ENCODE results near the gene COPZ1.

Gene COPZ1

DNA sequence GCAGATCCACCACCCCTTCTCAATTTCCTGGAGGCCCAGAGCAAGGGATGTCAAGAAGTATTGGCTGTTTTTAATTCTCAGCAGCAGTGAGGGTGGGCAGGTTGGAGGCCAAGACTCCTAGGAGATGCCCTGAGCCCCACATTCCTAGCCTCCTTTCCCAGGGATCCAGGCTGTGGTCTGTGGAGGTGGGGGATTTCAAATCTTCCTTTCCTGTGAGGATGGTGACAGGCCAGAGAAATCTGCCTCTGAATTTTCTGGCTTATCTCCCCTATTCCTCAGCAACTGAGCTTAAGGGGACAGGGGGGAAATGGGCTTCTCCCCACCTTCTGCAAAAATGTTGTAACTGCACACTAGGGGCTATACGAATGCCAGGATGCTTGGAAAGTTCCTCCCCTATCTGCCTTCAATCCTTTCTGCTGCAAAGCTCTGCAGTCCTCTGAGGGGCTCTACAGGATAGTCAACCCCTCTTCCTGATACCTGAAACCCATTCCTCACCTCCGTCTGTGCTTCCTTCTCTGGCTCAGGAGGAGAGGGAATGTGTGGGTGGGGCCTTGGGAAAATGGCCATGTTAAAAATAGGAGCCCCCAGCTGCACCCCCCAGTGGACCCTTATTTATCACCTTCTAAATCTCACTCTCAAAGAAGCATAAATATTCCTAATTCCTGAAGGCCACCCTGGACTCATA is 32.7 kb downstream of the COPZ1 start:
- in situ Hi-C loops (cut with MboI; ENCODE audit: low sequenced_read_pairs): no loop called here

DNA sequence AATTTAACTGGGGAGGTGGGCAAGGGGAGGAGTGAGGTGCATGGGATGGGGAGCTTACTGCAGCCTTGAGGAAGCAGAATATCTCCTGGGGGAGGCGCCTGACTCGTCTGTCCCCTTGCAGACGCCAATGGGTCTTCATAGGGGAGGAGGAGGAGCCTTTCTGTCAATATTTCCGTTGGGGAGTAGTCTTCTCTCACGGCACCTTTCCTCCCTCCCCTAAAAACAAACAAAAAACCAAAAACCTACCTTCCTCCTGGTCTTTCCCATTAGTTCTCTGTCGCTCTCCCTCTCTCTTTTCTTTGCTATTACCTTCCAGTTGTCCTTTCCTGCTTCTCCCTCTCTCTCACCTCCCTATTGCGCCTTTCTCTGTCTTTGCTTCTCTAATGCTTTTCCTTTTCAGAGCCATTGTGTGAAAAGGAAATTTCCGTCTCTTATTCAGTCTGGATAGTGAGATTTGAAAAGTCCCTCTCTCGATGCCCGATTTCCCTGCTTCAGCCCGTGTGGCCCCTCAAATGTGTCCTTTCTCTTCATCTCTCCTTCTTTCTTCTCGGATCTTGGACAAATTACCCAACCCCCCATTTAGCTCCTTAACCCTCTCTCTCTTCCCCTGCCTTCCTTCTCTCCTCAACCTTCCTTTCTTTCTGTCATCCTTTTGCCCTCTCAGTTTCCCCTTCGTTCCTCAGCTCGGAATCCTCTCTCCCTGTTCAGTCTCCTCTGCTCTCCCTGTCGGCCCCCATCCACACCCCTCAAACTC is 33.4 kb downstream of the COPZ1 start:
- in situ Hi-C loops (cut with MboI; ENCODE audit: low sequenced_read_pairs): no loop called here

DNA sequence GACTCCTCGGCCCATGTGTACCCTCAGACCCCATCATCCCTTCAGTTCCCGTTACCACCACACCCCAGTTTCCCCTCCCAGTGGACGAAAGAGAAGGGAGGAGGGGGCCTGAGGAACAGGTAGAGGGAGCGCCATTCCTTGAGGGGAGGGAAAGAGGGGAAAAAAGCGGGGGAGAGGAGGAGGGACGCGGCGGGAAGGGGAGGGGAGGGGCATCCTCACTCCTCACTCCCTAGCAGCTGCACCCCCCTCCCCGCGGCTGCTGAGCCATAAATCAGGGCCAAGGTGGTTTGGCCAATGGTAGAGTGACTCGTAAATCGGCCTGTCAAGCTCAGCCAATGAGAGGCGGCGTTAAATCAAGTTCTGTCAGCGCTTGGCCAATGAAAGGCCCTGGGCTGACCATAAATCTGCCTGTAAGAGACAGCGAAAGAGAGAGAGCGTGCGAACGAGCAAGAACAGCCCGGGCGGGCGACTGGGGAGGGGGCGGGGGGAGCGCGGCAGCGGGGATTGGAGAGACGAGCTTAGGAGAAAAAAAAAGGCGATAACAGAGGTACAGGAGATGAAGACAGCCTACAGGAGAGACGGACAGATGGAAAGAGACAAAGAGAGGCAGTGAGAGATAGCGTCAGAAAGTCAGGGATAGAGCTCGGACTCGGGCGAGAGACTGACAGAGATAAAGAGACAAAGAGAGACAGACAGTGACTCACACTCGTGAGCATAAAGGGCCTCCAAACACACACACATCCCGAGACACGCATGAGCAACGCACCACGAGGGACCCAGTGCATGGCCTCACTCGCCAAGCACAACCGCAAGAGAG is 34.2 kb downstream of the COPZ1 start:
- in situ Hi-C loops (cut with MboI; ENCODE audit: low sequenced_read_pairs): no loop called here

DNA sequence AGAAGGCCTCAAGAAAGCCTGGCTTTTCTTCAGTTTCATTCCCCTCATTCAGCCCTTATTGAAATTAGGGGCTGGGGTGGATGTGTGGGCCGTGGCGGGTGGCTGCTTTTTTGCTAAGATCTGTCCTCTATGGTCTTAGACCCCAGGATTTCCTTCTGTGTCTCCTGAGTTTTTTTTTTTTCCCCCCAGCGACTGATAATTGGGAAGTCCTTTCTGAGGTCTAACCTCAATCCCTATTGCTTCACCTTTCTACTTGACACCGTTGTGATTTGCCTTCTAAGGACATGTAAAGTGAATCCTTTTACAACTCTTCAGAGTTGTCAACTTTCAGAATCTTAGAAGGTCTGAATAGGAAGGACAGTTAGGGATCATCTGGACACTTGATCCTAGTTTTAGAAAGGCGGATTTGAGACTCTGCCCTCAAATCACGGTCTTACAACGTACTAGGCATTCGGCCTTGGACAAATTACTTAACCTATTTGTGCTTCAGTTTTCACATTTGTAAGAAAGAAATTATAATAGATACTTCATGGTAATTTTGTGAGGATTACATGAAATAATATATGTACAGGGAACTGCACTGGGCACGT is 34.9 kb downstream of the COPZ1 start:
- in situ Hi-C loops (cut with MboI; ENCODE audit: low sequenced_read_pairs): no loop called here

DNA sequence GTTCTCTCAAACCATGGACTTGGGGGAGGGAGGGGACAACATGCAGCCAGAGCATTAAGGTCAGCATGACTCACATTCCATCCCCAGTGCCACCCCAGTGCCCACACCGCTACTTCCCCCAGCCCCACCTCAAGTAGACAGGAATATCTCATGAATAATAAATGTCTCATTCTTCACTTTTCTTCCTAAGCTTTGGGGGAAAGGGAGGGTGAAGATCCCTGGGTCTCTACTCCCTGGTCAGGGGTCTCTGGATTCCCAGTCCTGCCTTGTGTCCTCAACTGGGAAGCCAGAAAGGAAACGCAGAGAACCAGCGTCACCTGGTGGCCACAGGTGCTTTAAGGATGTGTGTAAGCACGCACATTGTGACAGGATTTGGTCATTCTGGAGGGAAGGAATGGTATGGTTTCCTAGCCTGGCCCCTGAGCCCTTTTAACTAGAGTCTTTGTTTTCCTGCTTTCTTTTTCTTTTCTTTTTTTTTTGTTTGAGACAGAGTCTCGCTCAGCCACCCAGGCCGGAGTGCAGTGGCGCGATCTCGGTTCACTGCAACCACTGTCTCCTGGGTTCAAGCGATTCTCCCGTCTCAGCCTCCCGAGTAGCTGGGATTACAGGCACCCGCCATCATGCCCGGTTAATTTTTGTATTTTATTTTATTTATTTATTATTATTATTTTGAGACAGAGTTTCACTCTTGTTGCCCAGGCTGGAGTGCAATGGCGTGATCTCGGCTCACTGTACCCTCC is 36.0 kb downstream of the COPZ1 start:
- in situ Hi-C loops (cut with MboI; ENCODE audit: low sequenced_read_pairs): no loop called here

DNA sequence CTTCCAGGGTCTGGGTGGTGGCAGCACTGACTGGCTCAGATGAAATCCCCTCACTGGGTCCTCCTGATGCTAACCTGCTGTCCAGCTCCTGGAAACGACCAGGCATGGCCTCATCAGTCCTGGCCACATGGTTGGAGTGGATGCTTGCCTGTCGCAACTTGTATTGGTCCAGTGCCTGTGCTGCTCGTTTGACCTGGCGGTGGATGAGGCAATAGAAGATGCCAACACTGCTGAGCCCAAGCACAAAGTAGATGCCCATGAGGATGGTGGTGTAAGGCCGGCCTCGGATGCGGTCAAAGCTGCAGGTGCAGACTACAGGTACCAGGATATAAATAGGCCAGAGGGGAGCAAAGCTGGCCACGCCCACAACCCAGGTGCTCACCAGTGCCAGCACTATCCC is 38.1 kb downstream of the COPZ1 start:
- in situ Hi-C loops (cut with MboI; ENCODE audit: low sequenced_read_pairs): no loop called here

DNA sequence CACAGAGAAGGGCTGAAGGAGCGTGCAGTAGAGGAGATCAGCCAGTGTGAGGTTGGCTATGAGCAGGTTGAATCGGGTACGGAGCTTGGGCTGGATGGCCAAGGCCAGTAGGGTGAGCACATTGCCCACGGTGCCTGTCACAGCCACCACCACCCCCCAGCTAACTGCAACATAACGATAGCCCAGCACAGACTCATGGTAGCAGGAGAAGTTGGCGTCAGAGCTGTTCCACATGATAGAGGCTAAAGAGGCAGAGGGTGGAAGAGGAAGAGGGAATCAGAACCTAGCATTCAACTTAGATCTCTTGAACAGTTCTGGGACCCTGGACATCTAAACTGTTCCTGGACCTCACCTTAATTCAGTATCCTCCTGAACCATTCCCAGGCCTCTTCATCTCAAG is 38.7 kb downstream of the COPZ1 start:
- in situ Hi-C loops (cut with MboI; ENCODE audit: low sequenced_read_pairs): no loop called here

DNA sequence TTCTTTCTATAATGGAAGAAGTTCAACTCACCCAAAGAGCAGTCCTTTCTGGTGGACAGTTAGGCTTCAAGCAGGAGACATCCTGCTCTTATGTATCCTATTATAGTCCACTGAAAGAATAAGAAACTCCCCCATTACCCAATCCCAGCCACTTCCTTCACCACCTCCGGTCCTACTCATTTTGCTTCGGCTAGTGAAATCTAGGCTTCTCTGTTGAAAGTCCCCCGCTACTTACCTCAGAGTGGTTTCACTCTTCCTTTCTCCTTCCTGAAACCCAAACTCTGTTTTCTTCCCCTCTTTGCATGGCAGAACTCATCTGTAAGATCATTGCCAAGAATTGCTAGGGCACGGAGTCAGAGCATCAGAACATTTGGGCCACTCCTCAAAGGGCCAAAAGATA is 39.5 kb downstream of the COPZ1 start, which contains the start of gene GPR84:
GPR84 (minus strand) TSS at position 74 of the 400 bp plus-strand sequence. CDS start 635 bp downstream, outside the sequence.
- in situ Hi-C loops (cut with MboI; ENCODE audit: low sequenced_read_pairs): no loop called here

DNA sequence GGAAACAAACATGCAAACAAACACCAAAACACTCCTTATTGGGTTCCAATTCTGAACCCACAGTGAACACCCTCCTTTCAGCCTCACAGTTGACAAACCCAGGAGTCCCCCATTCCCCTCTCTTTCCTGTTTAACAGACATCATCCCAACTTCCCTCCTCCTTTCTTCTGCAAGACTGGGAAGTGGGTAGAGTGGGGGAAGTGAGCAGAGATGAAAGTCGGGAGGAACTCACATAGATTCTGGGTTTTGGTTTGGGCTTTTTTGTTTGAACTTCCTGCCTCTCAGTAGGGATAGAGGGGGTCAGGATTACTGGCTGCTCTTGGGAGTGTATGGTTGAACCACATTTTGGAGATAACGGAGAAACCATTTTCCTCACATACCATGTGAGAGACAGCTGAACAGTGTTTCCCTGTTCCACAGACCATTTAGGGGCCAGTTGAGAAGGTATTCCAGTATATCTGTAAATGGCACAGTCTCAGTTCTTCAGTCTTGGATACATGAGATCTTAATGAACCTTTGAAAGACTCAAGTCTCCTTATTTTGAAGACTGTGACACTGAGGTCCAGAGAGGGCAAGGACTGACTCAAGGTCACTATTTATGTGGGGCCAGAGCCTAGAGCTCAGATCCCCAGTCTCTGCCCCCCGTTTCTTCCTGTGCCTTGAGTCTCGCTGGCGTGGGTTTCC is 43.2 kb downstream of the COPZ1 start:
- in situ Hi-C loops (cut with MboI; ENCODE audit: low sequenced_read_pairs): no loop called here

DNA sequence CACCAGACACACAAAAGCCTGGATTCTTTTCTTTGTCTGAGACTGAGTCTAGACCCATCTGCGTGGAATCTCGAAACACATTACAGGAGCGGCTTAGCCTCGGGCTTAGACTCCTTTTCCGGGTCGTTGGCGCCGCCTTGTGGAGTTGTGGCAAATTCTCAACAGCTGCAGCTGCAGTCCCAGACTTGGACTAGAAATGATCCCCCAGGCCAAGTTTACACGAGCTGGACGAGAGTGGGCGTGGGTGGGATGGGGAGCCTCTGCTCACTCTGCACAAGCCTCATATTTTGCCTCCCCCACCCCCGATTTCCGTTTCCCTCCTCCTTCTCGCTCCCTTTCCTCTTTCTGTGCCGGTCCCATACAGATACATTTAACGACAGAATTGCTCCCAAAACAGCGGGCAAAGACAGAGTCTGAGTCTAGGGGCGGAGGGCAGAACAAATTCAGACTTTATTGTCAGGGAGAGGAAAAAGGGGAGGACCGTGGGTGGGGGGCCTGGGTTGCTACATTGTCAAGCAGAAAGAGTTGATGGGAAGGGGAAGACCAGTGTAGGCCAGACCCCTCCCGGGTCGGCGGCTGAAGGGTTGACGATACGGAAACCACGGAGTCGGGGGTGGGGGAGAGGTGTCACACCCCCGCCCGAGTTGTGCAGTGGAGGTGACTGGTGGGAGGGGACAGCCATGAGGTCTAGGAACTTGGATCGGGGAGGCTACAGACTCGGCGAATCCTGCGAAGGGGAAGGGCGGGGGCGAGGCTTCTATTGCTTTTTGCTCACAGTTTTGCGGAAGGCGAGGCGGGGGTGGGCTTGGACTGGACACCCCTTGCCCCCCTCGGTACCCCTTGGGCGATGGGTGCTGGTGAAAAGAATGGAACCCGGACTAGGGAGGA is 44.0 kb downstream of the COPZ1 start:
- in situ Hi-C loops (cut with MboI; ENCODE audit: low sequenced_read_pairs): no loop called here

DNA sequence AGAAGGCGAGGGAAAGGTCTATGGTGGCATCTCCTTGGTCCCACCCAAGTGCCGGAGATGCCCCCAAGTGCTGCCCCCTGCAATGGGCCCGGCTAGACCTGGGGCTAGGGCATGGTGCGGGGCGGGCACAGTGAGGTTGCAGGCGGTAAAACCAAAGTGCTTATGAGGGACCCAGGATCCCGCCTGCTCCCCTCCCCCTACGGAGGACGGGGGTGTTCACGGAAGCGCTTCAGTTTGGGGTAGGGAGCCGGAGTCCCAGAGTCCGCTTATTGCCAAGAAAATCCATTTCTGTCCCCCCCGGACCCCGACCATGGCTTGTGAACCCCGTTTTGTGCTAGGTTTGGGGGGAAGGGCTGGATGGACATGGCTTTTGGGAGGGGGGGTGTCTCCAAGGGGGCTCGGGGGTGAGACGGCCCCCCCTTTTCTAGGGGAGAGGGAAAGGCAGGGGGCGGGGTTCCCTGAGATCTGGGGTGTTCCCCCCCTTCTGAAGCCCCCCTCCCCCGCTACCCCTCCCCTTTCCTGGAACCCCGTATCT is 44.7 kb downstream of the COPZ1 start:
- in situ Hi-C loops (cut with MboI; ENCODE audit: low sequenced_read_pairs): loop anchor here (10.0 kb wide), 1 partner anchor 135 kb away; no protein-coding TSS in a partner anchor

DNA sequence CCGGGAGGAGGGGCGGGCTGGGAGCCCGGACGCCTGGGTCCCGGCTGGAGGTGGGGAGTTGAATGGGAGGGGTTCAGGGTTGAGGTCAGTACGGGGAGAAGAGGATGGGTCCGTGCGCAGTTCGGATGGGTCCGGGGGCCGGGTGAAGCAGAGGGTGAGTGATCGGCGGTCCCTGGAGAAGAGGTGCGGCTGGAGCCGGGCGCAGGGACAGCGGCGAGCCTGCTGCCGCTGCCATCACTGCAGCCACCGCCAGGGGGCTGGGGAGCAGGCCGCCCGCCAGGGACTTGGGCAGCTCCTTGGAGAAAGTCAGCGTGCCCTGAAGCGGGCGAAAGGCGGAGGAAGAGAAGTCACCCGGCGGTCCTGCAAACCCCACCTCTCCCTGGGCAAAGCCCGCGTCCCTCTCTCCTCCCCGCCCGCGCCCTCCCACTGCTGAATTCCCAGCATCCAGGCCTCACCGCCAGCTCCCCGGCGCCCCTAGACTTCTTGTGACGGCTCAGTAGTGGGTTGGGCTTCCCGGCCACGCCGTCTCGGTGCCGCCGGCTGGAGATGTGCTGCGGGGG is 45.3 kb downstream of the COPZ1 start:
- in situ Hi-C loops (cut with MboI; ENCODE audit: low sequenced_read_pairs): loop anchor here (10.0 kb wide), 1 partner anchor 135 kb away; no protein-coding TSS in a partner anchor

DNA sequence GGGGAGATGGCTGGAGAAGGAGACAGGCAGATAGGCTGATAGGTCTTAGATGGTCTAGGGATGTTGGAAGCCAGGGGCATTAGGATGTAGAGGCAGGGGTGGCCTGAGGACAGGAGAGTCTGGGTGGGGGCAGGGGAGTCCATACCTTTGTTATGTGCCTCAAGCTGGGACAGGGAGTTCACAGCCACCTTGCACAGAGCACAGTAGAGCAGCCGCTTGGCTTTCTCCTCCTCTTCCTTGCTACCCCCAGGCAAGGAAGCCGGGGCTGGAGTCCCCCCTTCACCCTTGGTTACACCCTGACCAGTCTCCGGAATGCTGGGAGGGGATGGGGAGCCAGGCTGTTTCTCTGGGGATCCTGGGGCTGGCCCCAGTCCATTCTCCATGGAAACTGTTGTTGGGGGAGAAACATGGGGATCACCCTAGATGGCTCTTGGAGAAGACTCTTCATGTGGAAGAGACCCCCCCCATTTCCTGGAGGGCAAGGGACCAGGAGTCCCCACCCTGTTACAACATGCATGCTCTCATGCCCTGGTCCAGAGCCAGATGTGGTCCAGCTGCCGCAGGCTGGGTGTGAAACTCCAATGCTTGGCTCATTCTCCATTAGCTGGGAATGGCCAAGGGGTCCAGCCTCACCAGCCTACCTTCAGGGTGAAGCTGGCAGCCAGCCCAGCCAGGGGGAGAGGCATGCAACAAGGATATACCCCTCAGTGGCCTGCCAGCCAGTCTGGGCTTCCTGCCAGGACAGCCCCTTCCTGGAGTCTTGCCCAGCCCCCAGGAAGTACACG is 46.6 kb downstream of the COPZ1 start:
- in situ Hi-C loops (cut with MboI; ENCODE audit: low sequenced_read_pairs): loop anchor here (10.0 kb wide), 1 partner anchor 137 kb away; no protein-coding TSS in a partner anchor

DNA sequence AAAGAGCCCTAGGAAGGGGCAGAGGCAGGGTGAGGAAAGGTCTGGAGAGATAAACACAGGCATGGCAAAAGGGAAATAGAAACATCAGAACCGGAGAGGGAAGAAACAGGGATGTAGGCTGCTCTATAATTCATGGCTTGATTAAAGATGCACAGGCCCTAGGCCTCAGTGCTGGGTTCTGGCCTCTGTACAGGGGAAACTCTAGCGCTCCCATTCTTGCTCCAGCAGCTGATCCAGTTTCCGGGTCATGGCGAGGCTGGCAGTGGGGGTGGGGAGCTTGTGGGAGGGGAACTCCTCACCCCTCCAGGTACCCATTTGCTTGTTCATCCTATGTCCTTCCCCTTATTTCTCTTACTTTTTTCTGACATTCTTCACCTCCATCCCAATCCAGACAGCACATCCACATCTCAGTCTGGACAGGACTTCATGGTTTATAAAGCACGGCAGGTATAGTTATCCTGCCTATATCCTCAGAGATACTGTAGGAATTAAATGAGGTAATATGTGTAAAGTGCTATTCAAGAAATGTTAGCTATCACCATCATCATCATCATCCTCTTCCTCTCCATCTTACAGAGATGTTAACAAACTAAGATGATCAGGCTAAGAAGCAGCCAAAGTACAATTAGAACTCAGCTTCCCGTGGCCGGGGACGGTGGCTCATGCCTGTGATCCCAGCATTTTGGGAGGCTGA is 47.3 kb downstream of the COPZ1 start:
- in situ Hi-C loops (cut with MboI; ENCODE audit: low sequenced_read_pairs): loop anchor here (10.0 kb wide), 1 partner anchor 137 kb away; no protein-coding TSS in a partner anchor

DNA sequence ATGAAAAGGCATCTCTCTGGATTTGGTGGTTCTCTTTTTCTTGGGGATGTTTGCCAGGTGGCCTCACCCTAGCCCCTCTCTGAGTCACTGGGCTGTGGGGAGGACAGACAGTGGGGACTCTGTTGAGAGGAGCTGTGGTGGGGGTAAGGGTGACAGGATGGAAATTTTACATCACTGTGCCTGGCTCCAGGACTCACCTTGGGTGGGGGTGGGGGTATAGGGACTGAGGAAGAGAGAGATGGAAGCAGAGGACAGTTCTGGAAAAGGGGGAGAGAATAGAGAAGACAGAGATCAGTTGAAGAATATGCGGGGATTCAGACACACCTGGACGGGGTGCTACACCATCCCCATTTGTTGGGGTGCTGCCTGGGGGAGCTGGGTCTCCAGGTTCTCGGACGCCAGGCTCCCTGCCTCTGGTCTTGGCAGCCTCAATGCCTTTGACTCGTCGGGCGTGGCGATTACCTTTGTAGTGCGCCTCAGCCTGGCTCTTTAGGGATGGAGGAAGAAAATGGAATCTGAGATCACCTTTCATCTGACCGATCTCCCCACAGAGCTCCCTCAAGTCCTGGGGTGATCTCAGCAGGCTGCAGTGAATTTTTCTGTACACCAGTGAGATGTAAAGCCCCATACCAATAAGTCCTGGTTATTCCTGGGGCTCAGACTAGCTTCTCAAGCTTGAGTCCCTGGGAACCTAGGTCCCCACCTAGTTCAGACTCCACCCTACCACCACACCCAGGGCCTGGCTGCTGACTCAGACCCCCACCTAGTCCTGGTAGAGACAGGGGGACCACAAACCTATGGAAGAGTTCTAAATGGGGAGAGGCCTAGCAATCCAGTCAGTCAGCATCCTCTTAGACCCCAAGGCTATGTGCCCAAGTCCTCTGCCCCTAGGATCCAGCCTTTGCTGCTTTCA is 49.0 kb downstream of the COPZ1 start:
- in situ Hi-C loops (cut with MboI; ENCODE audit: low sequenced_read_pairs): loop anchor here (10.0 kb wide), 1 partner anchor 139 kb away; no protein-coding TSS in a partner anchor

Measured in HL-60/S4 treated with retinoic acid at 250 ng/mL for 4 days and 3 days (cell line).